Measurements from ENCODE around the gene PAF1. TPM values are rescaled to one million over a fixed set of nuclear protein-coding genes. Genes with fewer than 3 reads are reported as not detected.
A peak's percentile ranks its signal among the peaks of the same experiment; 100 is the strongest.

Gene PAF1
- total and polyA plus RNA-seq, 2 of the 13 experiments (the other 11 are each of a cell fraction or from before 2014, with no cell fraction given) = 30.2 to 31.1 TPM

DNA sequence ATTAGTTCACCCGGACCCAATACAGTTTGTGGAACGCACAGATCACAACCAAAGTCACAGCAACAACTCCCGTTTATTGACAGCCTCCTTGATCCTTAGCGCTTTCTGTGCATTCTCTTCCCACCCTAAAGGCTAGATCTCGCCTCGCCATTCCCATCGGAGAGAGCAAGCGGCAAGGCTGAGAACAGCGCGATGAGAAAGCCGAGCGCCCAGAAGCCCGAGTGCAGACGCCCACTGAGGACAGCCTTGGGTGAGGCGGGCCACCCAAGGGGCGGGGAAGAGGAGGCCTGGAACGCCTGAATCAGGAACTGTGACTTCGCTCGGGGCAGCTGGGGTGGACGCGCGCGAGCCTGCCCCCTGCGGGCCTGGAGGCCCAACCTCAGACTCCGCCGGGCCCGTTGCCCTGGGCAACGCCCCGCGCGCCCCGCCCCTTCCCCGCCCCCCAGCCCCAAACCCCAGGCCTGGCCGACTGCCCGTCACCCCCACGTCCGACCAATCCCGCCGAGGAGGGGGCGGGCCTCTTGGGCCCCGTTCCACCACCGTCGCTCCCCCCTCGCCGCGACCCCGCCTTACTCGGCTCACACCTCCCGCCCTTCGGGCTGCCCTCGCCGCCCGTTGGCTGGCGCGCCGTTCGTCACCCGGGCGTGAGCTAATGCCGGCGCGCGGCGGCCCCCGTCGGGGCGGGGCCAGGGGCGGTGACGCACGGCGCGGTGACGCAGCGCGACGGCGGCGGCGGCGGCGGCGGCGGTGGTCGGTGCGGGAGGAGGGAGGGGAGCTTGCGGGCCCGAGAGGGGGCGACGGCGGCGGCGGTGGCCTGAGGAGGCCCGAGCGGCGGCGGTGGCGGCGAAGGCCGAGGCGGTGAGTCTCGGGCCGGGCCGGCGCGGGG, 48.9 kb downstream of the PAF1 start, which contains the start of gene SAMD4B (continued):
- TF ChIP-seq, protein P1, sequence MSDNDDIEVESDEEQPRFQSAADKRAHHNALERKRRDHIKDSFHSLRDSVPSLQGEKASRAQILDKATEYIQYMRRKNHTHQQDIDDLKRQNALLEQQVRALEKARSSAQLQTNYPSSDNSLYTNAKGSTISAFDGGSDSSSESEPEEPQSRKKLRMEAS (IDR thresholded peaks at IDR 0.05) = peak; percentile 84; the same call in 1 of the 2 replicates
- TF ChIP-seq SKI (IDR thresholded peaks at IDR 0.05; ENCODE audit: partially characterized antibody) (peak; percentile 4), CC2D1A (CRISPR knock-in tag; IDR thresholded peaks at IDR 0.05) (peak; percentile 36; the same call in 1 of the 2 replicates), EP300 (IDR thresholded peaks at IDR 0.05; ENCODE audit: low read depth in 2 of 2, low read length in 2 of 2) (0 out of 4 replicates have a peak, but pooled peaks of 1 of the 2 experiments have one; percentile 20), EP300 (CRISPR knock-in tag; IDR thresholded peaks at IDR 0.05; ENCODE audit: borderline replicate concordance) (no peak; the same call in 1 of the 2 replicates), AHR (CRISPR knock-in tag; IDR thresholded peaks at IDR 0.05) (0 out of 2 replicates have a peak, but pooled peaks have one; percentile 51), ZNF24 (IDR thresholded peaks at IDR 0.05) (no peak), MIXL1 (CRISPR knock-in tag; IDR thresholded peaks at IDR 0.05) (peak; percentile 39; the same call in 1 of the 2 replicates), ZNF337 (CRISPR knock-in tag; IDR thresholded peaks at IDR 0.05; ENCODE audit: borderline replicate concordance, low read depth) (no peak), MED8 (CRISPR knock-in tag; IDR thresholded peaks at IDR 0.05; ENCODE audit: insufficient replicate concordance) (peak; percentile 64), HMG20B (CRISPR knock-in tag; conservative IDR thresholded peaks at IDR 0.05) (no peak), ZNF768 (CRISPR knock-in tag; IDR thresholded peaks at IDR 0.05) (peak; percentile 62; the same call in 1 of the 2 replicates), ZNF317 (CRISPR knock-in tag; IDR thresholded peaks at IDR 0.05) (peak; percentile 65; the same call in 1 of the 2 replicates)
- TF ChIP-seq, protein P2, sequence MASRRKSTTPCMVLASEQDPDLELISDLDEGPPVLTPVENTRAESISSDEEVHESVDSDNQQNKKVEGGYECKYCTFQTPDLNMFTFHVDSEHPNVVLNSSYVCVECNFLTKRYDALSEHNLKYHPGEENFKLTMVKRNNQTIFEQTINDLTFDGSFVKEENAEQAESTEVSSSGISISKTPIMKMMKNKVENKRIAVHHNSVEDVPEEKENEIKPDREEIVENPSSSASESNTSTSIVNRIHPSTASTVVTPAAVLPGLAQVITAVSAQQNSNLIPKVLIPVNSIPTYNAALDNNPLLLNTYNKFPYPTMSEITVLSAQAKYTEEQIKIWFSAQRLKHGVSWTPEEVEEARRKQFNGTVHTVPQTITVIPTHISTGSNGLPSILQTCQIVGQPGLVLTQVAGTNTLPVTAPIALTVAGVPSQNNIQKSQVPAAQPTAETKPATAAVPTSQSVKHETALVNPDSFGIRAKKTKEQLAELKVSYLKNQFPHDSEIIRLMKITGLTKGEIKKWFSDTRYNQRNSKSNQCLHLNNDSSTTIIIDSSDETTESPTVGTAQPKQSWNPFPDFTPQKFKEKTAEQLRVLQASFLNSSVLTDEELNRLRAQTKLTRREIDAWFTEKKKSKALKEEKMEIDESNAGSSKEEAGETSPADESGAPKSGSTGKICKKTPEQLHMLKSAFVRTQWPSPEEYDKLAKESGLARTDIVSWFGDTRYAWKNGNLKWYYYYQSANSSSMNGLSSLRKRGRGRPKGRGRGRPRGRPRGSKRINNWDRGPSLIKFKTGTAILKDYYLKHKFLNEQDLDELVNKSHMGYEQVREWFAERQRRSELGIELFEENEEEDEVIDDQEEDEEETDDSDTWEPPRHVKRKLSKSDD (CRISPR knock-in tag; IDR thresholded peaks at IDR 0.05; ENCODE audit: low read depth) = no peak
- TF ChIP-seq, protein P3, sequence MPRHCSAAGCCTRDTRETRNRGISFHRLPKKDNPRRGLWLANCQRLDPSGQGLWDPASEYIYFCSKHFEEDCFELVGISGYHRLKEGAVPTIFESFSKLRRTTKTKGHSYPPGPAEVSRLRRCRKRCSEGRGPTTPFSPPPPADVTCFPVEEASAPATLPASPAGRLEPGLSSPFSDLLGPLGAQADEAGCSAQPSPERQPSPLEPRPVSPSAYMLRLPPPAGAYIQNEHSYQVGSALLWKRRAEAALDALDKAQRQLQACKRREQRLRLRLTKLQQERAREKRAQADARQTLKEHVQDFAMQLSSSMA (CRISPR knock-in tag; IDR thresholded peaks at IDR 0.05) = peak; percentile 87
- TF ChIP-seq, protein P4, sequence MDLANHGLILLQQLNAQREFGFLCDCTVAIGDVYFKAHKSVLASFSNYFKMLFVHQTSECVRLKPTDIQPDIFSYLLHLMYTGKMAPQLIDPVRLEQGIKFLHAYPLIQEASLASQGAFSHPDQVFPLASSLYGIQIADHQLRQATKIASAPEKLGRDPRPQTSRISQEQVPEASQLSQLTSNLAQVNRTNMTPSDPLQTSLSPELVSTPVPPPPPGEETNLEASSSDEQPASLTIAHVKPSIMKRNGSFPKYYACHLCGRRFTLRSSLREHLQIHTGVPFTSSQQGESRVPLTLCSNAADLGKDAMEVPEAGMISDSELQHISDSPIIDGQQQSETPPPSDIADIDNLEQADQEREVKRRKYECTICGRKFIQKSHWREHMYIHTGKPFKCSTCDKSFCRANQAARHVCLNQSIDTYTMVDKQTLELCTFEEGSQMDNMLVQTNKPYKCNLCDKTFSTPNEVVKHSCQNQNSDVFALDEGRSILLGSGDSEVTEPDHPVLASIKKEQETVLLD (CRISPR knock-in tag; IDR thresholded peaks at IDR 0.05; ENCODE audit: low read depth) = peak; percentile 64; the same call in 1 of the 2 replicates
- TF ChIP-seq, protein P5, sequence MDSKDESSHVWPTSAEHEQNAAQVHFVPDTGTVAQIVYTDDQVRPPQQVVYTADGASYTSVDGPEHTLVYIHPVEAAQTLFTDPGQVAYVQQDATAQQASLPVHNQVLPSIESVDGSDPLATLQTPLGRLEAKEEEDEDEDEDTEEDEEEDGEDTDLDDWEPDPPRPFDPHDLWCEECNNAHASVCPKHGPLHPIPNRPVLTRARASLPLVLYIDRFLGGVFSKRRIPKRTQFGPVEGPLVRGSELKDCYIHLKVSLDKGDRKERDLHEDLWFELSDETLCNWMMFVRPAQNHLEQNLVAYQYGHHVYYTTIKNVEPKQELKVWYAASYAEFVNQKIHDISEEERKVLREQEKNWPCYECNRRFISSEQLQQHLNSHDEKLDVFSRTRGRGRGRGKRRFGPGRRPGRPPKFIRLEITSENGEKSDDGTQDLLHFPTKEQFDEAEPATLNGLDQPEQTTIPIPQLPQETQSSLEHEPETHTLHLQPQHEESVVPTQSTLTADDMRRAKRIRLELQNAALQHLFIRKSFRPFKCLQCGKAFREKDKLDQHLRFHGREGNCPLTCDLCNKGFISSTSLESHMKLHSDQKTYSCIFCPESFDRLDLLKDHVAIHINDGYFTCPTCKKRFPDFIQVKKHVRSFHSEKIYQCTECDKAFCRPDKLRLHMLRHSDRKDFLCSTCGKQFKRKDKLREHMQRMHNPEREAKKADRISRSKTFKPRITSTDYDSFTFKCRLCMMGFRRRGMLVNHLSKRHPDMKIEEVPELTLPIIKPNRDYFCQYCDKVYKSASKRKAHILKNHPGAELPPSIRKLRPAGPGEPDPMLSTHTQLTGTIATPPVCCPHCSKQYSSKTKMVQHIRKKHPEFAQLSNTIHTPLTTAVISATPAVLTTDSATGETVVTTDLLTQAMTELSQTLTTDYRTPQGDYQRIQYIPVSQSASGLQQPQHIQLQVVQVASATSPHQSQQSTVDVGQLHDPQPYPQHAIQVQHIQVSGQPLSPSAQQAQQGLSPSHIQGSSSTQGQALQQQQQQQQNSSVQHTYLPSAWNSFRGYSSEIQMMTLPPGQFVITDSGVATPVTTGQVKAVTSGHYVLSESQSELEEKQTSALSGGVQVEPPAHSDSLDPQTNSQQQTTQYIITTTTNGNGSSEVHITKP (CRISPR knock-in tag; IDR thresholded peaks at IDR 0.05; ENCODE audit: low read depth) = peak; percentile 61; the same call in 1 of the 2 replicates

Data from HepG2 (cell line).